CD4-positive, alpha-beta T cell (primary cell): ENCODE results near the gene NLGN1. TPM values are rescaled to one million over a fixed set of nuclear protein-coding genes. Genes with fewer than 3 reads are reported as not detected.

ENCODE experiments used
- ATAC-seq: fragments of 200-7000 bp; cut with Tn5 transposase; one replicate; pipeline ENCODE4 v1.10.0; 2022; ENCODE audit warnings: mild to moderate bottlenecking; ENCODE audit not compliant: poor library complexity
- CTCF ChIA-PET: fragments of 350-600 bp; sonication (Branson Sonifier 250); formaldehyde crosslinking; loops from one replicate; lab custom pipeline; 2021; ENCODE audit warnings: antibody characterized with exemption, inconsistent platforms; lab: Charles Lee
- POLR2A ChIA-PET: fragments of 350-600 bp; sonication (Branson Sonifier 250); formaldehyde crosslinking; loops from one replicate; lab custom pipeline; 2021; ENCODE audit warnings: antibody characterized with exemption, inconsistent platforms; lab: Charles Lee
- DNase-seq, 14 experiments: peaks; one replicate each; pipeline ENCODE4 v3.0.0-alpha.2; 2013 to 2020; ENCODE audit warnings: mixed read lengths in 2 of 14
- H3K27ac ChIP-seq, 2 donors: one replicate each; pipeline versions ENCODE4 v1.5.1 to v1.7.0; 2013; ENCODE audit warnings: low read length in 2 of 2, low read depth in 1 of 2, mild to moderate bottlenecking in 1 of 2
- H3K27me3 ChIP-seq, 2 experiments: 1 replicate in 1 of 2; 2 replicates in 1 of 2; pipeline versions ENCODE4 v1.6.1 to v1.7.0; 2013; ENCODE audit warnings: low read length in 2 of 2, control low read depth in 1 of 2, mild to moderate bottlenecking in 1 of 2, moderate library complexity in 1 of 2; ENCODE audit not compliant: insufficient read depth in 2 of 2, control insufficient read depth in 1 of 2
- H3K36me3 ChIP-seq: one replicate; pipeline ENCODE4 v1.6.1; 2013; ENCODE audit warnings: low read length, control low read depth; ENCODE audit not compliant: insufficient read depth
- H3K4me1 ChIP-seq: one replicate; pipeline ENCODE4 v1.6.1; 2013; ENCODE audit warnings: low read length, control low read depth; ENCODE audit not compliant: insufficient read depth
- H3K4me3 ChIP-seq: one replicate; pipeline ENCODE4 v1.5.1; 2013; ENCODE audit warnings: mild to moderate bottlenecking, low read length, moderate library complexity
- H3K9me3 ChIP-seq, 2 experiments: 1 replicate in 1 of 2; 2 replicates in 1 of 2; pipeline versions ENCODE4 v1.6.1 to v1.7.0; 2013; ENCODE audit warnings: low read length in 2 of 2, mild to moderate bottlenecking in 2 of 2, control low read depth in 1 of 2, moderate library complexity in 1 of 2; ENCODE audit not compliant: control insufficient read depth in 1 of 2, insufficient read depth in 1 of 2
- H3K27ac Mint-ChIP-seq: one replicate; pipeline ENCODE4 v1.8.0; 2020; ENCODE audit warnings: mixed read lengths
- H3K27me3 Mint-ChIP-seq: one replicate; pipeline ENCODE4 v1.8.0; 2021; ENCODE audit warnings: mixed read lengths
- H3K36me3 Mint-ChIP-seq: one replicate; pipeline ENCODE4 v1.8.0; 2021; ENCODE audit warnings: low read depth, mixed read lengths
- H3K4me1 Mint-ChIP-seq: one replicate; pipeline ENCODE4 v1.8.0; 2021; ENCODE audit warnings: low read depth, mixed read lengths
- H3K4me3 Mint-ChIP-seq: one replicate; pipeline ENCODE4 v1.8.0; 2020; ENCODE audit warnings: mild to moderate bottlenecking, mixed read lengths
- H3K9me3 Mint-ChIP-seq: one replicate; pipeline ENCODE4 v1.8.0; 2020; ENCODE audit warnings: mixed read lengths
- CTCF ChIP-seq: fragments of 200-600 bp; IDR thresholded peaks from one replicate; pipeline ENCODE4 v1.8.0; 2022; ENCODE audit warnings: antibody characterized with exemption, mild to moderate bottlenecking
- intact Hi-C, 2 experiments: fragments of 100-400 bp; cut with DNase I in 1 of 2; cut with micrococcal nuclease in 1 of 2; formaldehyde crosslinking; loops; one replicate each; pipeline versions ENCODE4 v1.15.1 to v1.9.0; 2023 to 2025; cut with DNase I, micrococcal nuclease
- total RNA-seq, 174 experiments: library from RNA in 2 of 174; stranded (reverse) in 2 of 174; gene quantifications; one replicate each; pipeline ENCODE4 v1.2.3 and lab custom pipeline; 2021 to 2026

Gene NLGN1
- total RNA-seq, 2 experiments from 2014 or later = not detected

DNA sequence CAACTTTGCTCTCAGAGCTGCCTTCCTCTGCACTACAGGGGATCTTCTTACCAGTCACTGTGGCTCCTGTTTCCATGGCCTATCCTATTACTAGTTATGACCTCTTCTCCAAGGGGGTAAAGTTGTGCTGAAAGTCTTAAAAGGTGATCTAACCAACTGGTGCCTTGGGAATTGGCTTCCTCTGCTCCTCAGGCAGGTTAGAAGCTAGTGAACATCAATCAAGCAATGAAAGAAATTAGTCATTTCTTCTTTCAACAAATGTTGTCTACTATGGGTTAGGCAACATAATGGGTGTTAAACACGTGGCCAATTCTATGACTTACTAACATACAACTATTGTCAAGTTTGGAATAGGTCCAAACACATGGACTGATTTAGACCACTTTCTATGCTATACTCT, 890.2 kb downstream of the NLGN1 start:
- no peaks in the 10 kb centered on the region for H3K27me3 ChIP-seq
- H3K4me1 ChIP-seq = no peaks in the 10 kb centered on the region
- H3K4me3 ChIP-seq = no peak overlapping the region
- CTCF ChIA-PET = no interaction called here
- H3K36me3 Mint-ChIP-seq = no peaks in the 10 kb centered on the region
- no peak overlapping the region for H3K27ac ChIP-seq
- POLR2A ChIA-PET = no interaction called here
- no peaks in the 10 kb centered on the region for H3K4me1 Mint-ChIP-seq
- no peak for TF ChIP-seq CTCF
- no peaks in the 10 kb centered on the region for H3K27me3 Mint-ChIP-seq
- intact Hi-C loops = no loop called here
- ATAC-seq (no peak), DNase-seq (no peak)
- peaks cover 3% of the 10 kb centered on the region for H3K9me3 Mint-ChIP-seq
- H3K9me3 ChIP-seq = no peaks in the 10 kb centered on the region
- H3K4me3 Mint-ChIP-seq = no peak overlapping the region
- no peaks in the 10 kb centered on the region for H3K36me3 ChIP-seq
- H3K27ac Mint-ChIP-seq = no peak overlapping the region

GRCh38 chr3:174294616-174295015, 897.1 kb downstream of the NLGN1 start:
- no peak for ATAC-seq
- H3K36me3 ChIP-seq = no peaks in the 10 kb centered on the region
- H3K27ac ChIP-seq = no peak overlapping the region
- TF ChIP-seq CTCF = no peak
- H3K4me1 ChIP-seq = no peaks in the 10 kb centered on the region
- POLR2A ChIA-PET = no interaction called here
- H3K27me3 Mint-ChIP-seq = no peaks in the 10 kb centered on the region
- H3K4me3 Mint-ChIP-seq = no peak overlapping the region
- no peak overlapping the region for H3K4me3 ChIP-seq
- H3K9me3 Mint-ChIP-seq = peaks cover 3% of the 10 kb centered on the region
- no peak overlapping the region for H3K27ac Mint-ChIP-seq
- CTCF ChIA-PET = no interaction called here
- intact Hi-C loops = no loop called here
- no peaks in the 10 kb centered on the region for H3K36me3 Mint-ChIP-seq
- H3K27me3 ChIP-seq = no peaks in the 10 kb centered on the region
- H3K9me3 ChIP-seq = no peaks in the 10 kb centered on the region
- H3K4me1 Mint-ChIP-seq = no peaks in the 10 kb centered on the region
- DNase-seq = no peak

DNA sequence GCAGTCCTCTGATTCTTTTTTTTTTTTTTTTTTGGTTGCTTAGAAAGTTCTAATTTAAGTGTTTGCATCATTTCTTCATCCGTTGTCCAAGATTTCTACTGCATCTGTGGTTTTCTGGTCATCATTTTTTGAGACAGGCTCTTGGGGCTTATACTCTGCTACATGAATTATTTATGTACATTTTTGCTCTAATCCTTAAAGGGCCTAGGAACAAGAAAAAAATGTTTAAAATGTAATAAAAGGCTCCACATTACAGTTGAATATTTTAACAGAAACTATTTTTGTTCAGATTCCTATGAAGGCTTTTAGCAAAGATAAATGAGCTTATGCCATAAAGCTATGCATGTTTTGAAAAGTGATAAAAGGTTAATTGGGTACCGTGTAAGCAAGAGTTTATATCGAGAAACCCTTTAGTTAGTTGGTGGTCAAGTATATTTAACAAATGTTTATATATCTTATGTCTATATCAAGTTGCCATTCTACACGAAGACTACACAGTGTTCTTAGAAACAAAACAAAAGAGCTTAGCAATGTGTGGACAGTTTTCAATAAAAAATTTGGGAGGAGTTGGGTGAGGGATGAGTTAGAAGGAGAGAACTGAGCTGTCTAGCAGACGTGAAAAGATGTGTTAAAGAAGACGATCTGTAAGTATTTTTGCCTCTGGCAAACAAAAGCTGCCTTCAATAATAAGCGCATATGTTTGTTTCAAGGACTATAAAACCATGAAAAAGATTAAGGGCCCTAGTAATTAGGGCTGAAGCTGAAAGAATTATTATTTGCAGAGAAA, 898.0 kb downstream of the NLGN1 start:
- Mint-ChIP-seq H3K4me3 (no peak overlapping the region), H3K27me3 (no peaks in the 10 kb centered on the region), H3K27ac (no peak overlapping the region), H3K4me1 (no peaks in the 10 kb centered on the region), H3K9me3 (no peaks in the 10 kb centered on the region), H3K36me3 (no peaks in the 10 kb centered on the region)
- Histone ChIP-seq H3K4me3 (no peak overlapping the region), H3K36me3 (no peaks in the 10 kb centered on the region), H3K27me3 (no peaks in the 10 kb centered on the region), H3K9me3 (no peaks in the 10 kb centered on the region), H3K27ac (no peak overlapping the region), H3K4me1 (no peaks in the 10 kb centered on the region)
- no peak for TF ChIP-seq CTCF
- DNase-seq = no peak
- intact Hi-C loops = no loop called here
- ChIA-PET POLR2A (no interaction called here), CTCF (no interaction called here)
- no peak for ATAC-seq
